Left ventricle myocardium superior (tissue), 1 donor: ENCODE data around the gene WDR4. TPM values are rescaled to one million over a fixed set of nuclear protein-coding genes. Genes with fewer than 3 reads are reported as not detected.
A peak's percentile ranks its signal among the peaks of the same experiment; 100 is the strongest.
"Not testable (repeated sequence)": the region's sequence is repeated elsewhere in the genome, so short reads cannot be mapped to it uniquely, and the experiment has no call there.

Experiments
- ATAC-seq: fragments of 200-7000 bp; cut with Tn5 transposase; one replicate; pipeline ENCODE4 v1.9.1; 2020; ENCODE audit warnings: mild to moderate bottlenecking, moderate library complexity
- DNase-seq: peaks from one replicate; pipeline ENCODE4 v3.0.0-alpha.2; 2020
- intact Hi-C: fragments of 100-400 bp; cut with micrococcal nuclease; formaldehyde crosslinking; loops from one replicate; pipeline ENCODE4 v1.11.0; 2022
- total RNA-seq: library from RNA; stranded (reverse); fragmentation: NEBNext Ultra II Directional; extraction: Animal tissue kit (Norgen Biotek cat#: 25700); gene quantifications from one replicate; pipeline ENCODE4 v1.2.1, GENCODE V29; 2021
- donor health status: DM: no; HTN: yes; CAD: no; lungs with severe emphysema.

WDR4 gene
- total RNA-seq, 1 donor from 2014 or later: 4.8 TPM

GRCh38 chr21:42887326-42887725 lies 8.0 kb upstream of the WDR4 start:
- DNase-seq (no peak), ATAC-seq (peak; percentile 55)
- intact Hi-C loops: no loop called here

- ATAC-seq (no peak), DNase-seq (no peak)
- intact Hi-C loops: no loop called here
Observed at GRCh38 chr21:42883921-42884320, 4.6 kb upstream of the WDR4 start.

GRCh38 chr21:42880352-42880751 lies 1.0 kb upstream of the WDR4 start:
- intact Hi-C loops: no loop called here
- no peak for ATAC-seq
- no peak for DNase-seq

- no peak for DNase-seq
- intact Hi-C loops: no loop called here
- ATAC-seq: no peak
Observed at GRCh38 chr21:42878678-42878992, 704 bp downstream of the WDR4 start.

GRCh38 chr21:42875811-42876210 lies 3.5 kb downstream of the WDR4 start:
- intact Hi-C loops, ATAC-seq, DNase-seq: not testable (repeated sequence)

- DNase-seq (no peak), ATAC-seq (no peak)
- intact Hi-C loops: no loop called here
Observed at GRCh38 chr21:42873096-42873495, 6.2 kb downstream of the WDR4 start.

- no peak for ATAC-seq
- DNase-seq: no peak
- intact Hi-C loops: no loop called here
Observed at GRCh38 chr21:42868196-42868595, 11.1 kb downstream of the WDR4 start.

GRCh38 chr21:42865776-42866160 lies 13.6 kb downstream of the WDR4 start:
- intact Hi-C loops: no loop called here
- ATAC-seq: peak; percentile 84
- DNase-seq: peak; percentile 76

GRCh38 chr21:42864815-42865775 lies 14.2 kb downstream of the WDR4 start:
- intact Hi-C loops: no loop called here
- ATAC-seq: peak; percentile 51
- no peak for DNase-seq

GRCh38 chr21:42864286-42864685 lies 15.1 kb downstream of the WDR4 start:
- no peak for ATAC-seq
- no peak for DNase-seq
- intact Hi-C loops: no loop called here

- DNase-seq: no peak
- intact Hi-C loops: no loop called here
- ATAC-seq: no peak
Observed at GRCh38 chr21:42863504-42863870, 15.9 kb downstream of the WDR4 start.

GRCh38 chr21:42862774-42863503 lies 16.4 kb downstream of the WDR4 start:
- ATAC-seq: no peak
- no peak for DNase-seq
- intact Hi-C loops: no loop called here

GRCh38 chr21:42861848-42862400 lies 17.4 kb downstream of the WDR4 start:
- intact Hi-C loops: no loop called here

GRCh38 chr21:42861311-42861847 lies 18.0 kb downstream of the WDR4 start:
- ATAC-seq (no peak), DNase-seq (no peak)
- intact Hi-C loops: no loop called here

More at GRCh38 chr21:42861848-42862400, 17.4 kb downstream of the WDR4 start:
- DNase-seq (no peak), ATAC-seq (no peak)

GRCh38 chr21:42860345-42860744 lies 19.0 kb downstream of the WDR4 start:
- DNase-seq (no peak), ATAC-seq (no peak)
- intact Hi-C loops: no loop called here

GRCh38 chr21:42859891-42860230 lies 19.5 kb downstream of the WDR4 start:
- DNase-seq: peak; percentile 7
- intact Hi-C loops: no loop called here
- no peak for ATAC-seq

- intact Hi-C loops: no loop called here
- DNase-seq: peak; percentile 24
- no peak for ATAC-seq
Observed at GRCh38 chr21:42858957-42859890, 20.1 kb downstream of the WDR4 start.

- ATAC-seq (no peak), DNase-seq (no peak)
- intact Hi-C loops: no loop called here
Observed at GRCh38 chr21:42858185-42858847, 21.0 kb downstream of the WDR4 start.

- ATAC-seq: no peak
- intact Hi-C loops: no loop called here
- DNase-seq: no peak
Observed at GRCh38 chr21:42857216-42857615, 22.1 kb downstream of the WDR4 start.
